Colonic mucosa (tissue), 4 donors: ENCODE results near the gene WDR36. TPM values are rescaled to one million over a fixed set of nuclear protein-coding genes. Genes with fewer than 3 reads are reported as not detected.

ENCODE experiments used
- DNase-seq: peaks from one replicate; pipeline ENCODE4 v3.0.0-alpha.2; 2020
- H3K27ac ChIP-seq: fragments of 200-600 bp; one replicate; pipeline ENCODE4 v1.8.0; 2021
- H3K27me3 ChIP-seq: fragments of 200-600 bp; one replicate; pipeline ENCODE4 v1.8.0; 2021
- H3K36me3 ChIP-seq: fragments of 200-600 bp; one replicate; pipeline ENCODE4 v1.8.0; 2021
- H3K4me1 ChIP-seq: fragments of 200-600 bp; one replicate; pipeline ENCODE4 v1.8.0; 2021; ENCODE audit warnings: mild to moderate bottlenecking
- H3K4me3 ChIP-seq: fragments of 200-600 bp; one replicate; pipeline ENCODE4 v1.8.0; 2021
- H3K9ac ChIP-seq, 2 donors: one replicate each; pipeline ENCODE4 v1.7.0; 2013; ENCODE audit warnings: control low read depth in 2 of 2, low read depth in 2 of 2, low read length in 2 of 2
- H3K9me3 ChIP-seq: fragments of 200-600 bp; one replicate; pipeline ENCODE4 v1.8.0; 2021
- intact Hi-C: fragments of 100-400 bp; cut with DNase I; formaldehyde crosslinking; loops from one replicate; pipeline ENCODE4 v1.14.1; 2022
- total RNA-seq, 2 donors: library from RNA; stranded (reverse); fragmentation: NEBNext Ultra II Directional in 1 of 2; extraction: Animal tissue kit (Norgen Biotek cat#: 25700) in 1 of 2; gene quantifications; one replicate each; pipeline ENCODE4 v1.2.1, GENCODE V29; 2021
- TF ChIP-seq, protein P1 (sequence below): fragments of 200-600 bp; IDR thresholded peaks from one replicate; pipeline ENCODE4 v1.8.0; 2022; ENCODE audit warnings: antibody characterized with exemption, mild to moderate bottlenecking
- donor health status: healthy.
- donor health status: DM: no; HTN: no; CAD: no.
- donor health status: DM: no; HTN: no; CAD: no.

The WDR36 gene
- total RNA-seq, 2 donors from 2014 or later, result 14.0 to 19.0 TPM

DNA sequence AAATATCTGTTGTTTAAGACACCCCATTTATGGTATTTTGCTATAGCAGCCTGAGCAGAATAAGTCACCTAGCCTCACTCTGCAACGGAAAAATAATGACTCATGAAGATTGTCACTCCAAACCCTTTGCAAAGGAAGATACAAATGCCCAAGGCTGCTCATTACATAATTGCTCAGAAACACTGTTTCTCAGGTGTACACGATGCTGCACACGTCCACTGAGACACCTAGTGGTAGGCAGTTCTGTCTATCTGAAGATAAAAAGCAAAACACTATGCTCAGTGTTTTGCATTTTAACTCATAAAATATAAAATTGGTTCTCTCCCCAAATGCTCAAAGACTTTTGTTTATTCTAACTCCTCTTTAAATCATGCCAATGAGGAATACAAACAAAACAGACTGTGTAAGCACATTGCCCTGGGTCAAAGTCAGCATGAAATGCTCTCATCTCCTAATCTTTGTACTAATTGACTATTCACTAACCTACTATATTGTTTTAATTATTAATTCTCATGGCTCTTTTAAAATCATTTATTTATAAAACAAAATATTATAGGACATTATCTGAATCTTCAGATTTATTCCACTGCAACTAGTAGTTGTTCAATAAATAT is 28.3 kb upstream of the WDR36 start:
- no peak overlapping the region for H3K4me3 ChIP-seq
- DNase-seq, result no peak
- intact Hi-C loops, result no loop called here
- no peaks in the 10 kb centered on the region for H3K4me1 ChIP-seq
- TF ChIP-seq, protein P1, sequence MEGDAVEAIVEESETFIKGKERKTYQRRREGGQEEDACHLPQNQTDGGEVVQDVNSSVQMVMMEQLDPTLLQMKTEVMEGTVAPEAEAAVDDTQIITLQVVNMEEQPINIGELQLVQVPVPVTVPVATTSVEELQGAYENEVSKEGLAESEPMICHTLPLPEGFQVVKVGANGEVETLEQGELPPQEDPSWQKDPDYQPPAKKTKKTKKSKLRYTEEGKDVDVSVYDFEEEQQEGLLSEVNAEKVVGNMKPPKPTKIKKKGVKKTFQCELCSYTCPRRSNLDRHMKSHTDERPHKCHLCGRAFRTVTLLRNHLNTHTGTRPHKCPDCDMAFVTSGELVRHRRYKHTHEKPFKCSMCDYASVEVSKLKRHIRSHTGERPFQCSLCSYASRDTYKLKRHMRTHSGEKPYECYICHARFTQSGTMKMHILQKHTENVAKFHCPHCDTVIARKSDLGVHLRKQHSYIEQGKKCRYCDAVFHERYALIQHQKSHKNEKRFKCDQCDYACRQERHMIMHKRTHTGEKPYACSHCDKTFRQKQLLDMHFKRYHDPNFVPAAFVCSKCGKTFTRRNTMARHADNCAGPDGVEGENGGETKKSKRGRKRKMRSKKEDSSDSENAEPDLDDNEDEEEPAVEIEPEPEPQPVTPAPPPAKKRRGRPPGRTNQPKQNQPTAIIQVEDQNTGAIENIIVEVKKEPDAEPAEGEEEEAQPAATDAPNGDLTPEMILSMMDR, result peak; percentile 25
- H3K27me3 ChIP-seq, result no peaks in the 10 kb centered on the region
- H3K9me3 ChIP-seq, result no peaks in the 10 kb centered on the region
- H3K27ac ChIP-seq, result no peak overlapping the region
- no peaks in the 10 kb centered on the region for H3K36me3 ChIP-seq
- H3K9ac ChIP-seq, result no peak overlapping the region

DNA sequence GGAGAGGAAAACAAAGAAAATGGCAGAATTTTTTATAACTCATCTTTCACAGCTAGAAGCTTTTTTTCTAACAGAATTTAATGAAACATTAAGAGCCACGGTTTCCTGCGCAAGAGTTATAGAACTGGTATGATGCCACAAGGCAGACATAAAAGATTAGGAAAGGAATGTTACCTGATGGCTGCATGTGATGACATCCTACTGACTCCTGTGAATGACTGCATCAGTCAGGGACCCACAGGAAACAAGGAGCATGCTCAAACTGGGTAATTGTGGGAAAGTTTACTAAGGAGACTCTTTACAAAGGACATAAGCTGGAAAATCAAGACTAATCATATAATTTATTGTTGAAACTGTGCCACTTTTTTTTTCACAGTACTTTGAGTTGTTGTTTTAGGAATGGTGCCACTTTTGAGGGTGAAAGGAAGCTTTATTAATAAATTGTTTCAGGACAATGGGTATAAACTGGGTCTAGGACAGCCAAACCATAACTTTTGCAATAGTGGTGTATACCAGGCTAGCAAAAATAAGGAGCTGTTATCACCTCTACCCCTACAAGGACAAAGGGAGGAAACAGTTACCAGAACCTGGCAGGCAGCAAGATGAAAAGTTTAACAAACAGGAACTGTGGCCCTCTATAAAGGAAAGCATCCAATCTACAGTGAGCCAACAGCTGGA is 25.7 kb upstream of the WDR36 start:
- H3K27me3 ChIP-seq, result peaks cover 17% of the 10 kb centered on the region
- TF ChIP-seq, protein P1, result no peak
- H3K36me3 ChIP-seq, result no peaks in the 10 kb centered on the region
- no peak overlapping the region for H3K9ac ChIP-seq
- no peak overlapping the region for H3K4me3 ChIP-seq
- DNase-seq, result no peak
- H3K4me1 ChIP-seq, result no peaks in the 10 kb centered on the region
- no peaks in the 10 kb centered on the region for H3K9me3 ChIP-seq
- H3K27ac ChIP-seq, result no peak overlapping the region
- intact Hi-C loops, result no loop called here

DNA sequence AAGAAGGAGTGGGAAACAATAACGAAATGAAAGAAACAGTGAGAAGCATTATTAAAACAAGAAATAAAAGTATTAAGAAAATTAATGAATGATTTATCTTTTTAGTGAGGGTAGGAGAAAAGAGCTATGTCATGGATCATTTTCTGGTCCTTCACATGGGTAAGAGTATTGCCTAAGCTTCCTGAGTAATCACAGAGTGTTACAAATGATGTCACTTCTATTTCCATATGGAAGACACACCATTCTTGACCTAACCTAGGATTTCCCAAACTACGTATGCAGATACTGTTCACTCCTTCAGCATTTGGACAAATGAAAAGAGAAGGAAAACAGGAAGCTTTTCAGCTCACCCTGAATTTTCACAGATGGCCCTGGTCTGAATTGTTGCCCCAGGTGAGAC is 23.9 kb upstream of the WDR36 start:
- Histone ChIP-seq H3K4me3 (no peak overlapping the region), H3K9me3 (no peaks in the 10 kb centered on the region), H3K27ac (no peak overlapping the region), H3K36me3 (no peaks in the 10 kb centered on the region), H3K27me3 (peaks cover 17% of the 10 kb centered on the region), H3K9ac (no peak overlapping the region), H3K4me1 (no peaks in the 10 kb centered on the region)
- DNase-seq, result no peak
- intact Hi-C loops, result no loop called here
- TF ChIP-seq, protein P1, result no peak

DNA sequence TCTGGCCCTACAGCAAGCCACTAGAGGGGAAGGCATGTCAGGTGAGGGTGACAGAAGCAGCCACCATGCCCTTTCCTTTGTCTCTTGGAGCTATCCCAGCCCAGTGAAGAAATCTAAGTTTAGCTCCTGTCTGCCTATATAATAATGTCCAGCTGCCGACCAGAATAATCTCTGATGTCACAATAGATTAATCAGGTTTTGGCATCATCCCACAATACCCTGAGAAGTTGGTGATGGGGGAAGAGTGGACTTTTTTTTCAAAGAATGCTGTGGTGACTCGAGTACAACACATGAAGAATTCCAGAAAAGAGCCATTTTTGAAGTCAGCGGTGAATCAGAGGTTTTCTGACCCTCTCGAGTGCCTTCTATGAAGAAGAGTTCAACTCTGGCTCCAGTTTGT is 22.3 kb upstream of the WDR36 start:
- DNase-seq, result no peak
- Histone ChIP-seq H3K27me3 (peaks cover 17% of the 10 kb centered on the region), H3K27ac (no peak overlapping the region), H3K36me3 (no peaks in the 10 kb centered on the region), H3K4me1 (no peaks in the 10 kb centered on the region), H3K9me3 (no peaks in the 10 kb centered on the region), H3K4me3 (no peak overlapping the region), H3K9ac (no peak overlapping the region)
- intact Hi-C loops, result no loop called here
- TF ChIP-seq, protein P1, result no peak

DNA sequence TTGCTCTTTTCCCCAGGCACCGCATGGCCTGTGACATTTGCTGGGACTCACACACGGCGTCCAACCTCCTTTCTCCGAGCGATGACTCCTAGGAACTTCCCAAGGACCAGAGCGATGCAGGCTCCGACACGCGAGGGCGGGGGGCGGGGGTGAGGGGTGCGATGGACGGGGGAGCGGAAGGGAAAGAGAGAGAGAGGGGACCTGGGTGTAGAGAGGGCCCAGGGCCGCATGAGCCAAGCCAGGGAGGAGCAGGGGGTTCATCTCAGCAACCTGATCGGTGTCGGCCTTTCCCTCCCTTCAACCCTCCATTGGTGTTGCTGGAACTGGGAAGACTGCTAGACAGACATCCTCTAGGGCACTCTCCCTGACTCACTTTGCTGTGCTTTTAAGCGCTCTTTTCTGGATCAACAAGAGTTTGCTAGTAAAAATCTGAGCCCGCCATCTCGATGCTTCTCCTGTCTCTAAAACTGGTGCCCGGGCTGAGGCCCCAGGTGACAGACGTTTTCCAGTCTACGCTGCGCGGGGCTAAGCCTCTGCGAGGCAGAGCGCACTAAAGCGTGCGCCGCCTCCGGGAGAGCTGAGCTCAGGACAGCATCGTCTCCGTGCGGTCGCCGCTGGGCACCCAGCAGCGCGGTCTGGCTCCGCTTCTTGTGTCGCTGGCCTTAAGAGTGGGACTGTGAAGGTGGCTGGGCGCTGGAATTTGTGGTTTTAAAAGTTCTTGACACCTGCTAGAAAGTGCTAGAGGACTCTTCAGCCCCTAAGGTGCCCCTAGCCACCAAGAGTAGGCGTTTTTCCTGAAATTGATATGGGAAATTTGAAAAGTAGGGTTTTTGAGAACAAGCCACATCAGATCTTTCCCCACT is 21.6 kb upstream of the WDR36 start:
- no peak for DNase-seq
- no peak overlapping the region for H3K4me3 ChIP-seq

More for the DNA sequence above, 21.6 kb upstream of the WDR36 start:
- H3K27me3 ChIP-seq, result peaks cover 17% of the 10 kb centered on the region
- H3K9ac ChIP-seq, result no peak overlapping the region
- H3K27ac ChIP-seq, result no peak overlapping the region
- no peaks in the 10 kb centered on the region for H3K36me3 ChIP-seq
- intact Hi-C loops, result no loop called here
- TF ChIP-seq, protein P1, result no peak
- no peaks in the 10 kb centered on the region for H3K9me3 ChIP-seq
- H3K4me1 ChIP-seq, result no peaks in the 10 kb centered on the region
